Activated CD4-positive, CD25-positive, alpha-beta regulatory T cell treated with anti-CD3 and anti-CD28 coated beads, Interleukin-2, amount 50 U/mL, for 72 hours (primary cell): ENCODE data around the gene PDZD2.
"Not testable (repeated sequence)": the region's sequence is repeated elsewhere in the genome, so short reads cannot be mapped to it uniquely, and the experiment has no call there.

Experiments used
- DNase-seq: peaks from one replicate; pipeline ENCODE4 v3.0.0; 2021

PDZD2 gene

DNA sequence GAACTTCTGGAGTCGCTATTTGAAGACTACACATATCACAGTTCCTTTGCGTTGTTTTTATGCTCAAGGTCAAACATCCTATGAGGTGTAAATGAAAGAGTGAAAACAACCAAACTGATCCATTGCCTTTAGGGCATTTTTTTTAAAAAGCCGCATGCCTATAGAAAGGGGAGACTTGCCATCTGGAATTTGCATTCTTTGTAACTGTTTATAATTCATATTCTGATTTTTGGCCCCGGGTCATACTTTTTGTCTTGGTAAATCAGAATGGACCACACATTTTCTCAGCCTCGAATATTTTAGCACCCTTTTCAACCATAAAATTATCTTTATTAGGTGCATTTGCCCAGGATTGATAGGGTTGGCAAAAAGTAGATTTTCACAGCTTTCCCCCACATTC is 347.2 kb downstream of the PDZD2 start:
- no peak for DNase-seq

- no peak for DNase-seq
Observed at GRCh38 chr5:31987985-31988710, 349.2 kb downstream of the PDZD2 start.

GRCh38 chr5:31990081-31990650 is 351.2 kb downstream of the PDZD2 start:
- no peak for DNase-seq

DNA sequence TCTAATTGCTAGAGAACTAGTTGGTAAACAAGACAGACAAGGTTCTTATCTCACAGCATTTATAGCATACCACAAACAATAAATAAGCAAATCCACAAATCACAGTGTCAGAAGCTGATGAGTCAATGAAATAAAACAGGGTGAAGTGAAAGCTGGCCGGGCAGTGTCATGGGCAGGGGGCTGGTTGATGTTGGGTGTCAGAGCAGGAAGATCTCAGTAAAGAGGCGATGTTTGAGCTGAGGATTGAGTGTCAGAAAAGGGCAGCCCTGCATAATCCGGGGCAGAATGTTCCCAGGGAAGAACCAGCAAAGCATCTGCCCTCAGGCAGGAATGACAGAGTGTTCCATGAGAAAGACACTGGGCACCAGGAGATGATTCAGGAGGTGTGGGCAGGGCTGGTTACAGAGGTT is 351.8 kb downstream of the PDZD2 start:
- no peak for DNase-seq

- no peak for DNase-seq
Observed at GRCh38 chr5:31992377-31992776, 353.4 kb downstream of the PDZD2 start.

DNA sequence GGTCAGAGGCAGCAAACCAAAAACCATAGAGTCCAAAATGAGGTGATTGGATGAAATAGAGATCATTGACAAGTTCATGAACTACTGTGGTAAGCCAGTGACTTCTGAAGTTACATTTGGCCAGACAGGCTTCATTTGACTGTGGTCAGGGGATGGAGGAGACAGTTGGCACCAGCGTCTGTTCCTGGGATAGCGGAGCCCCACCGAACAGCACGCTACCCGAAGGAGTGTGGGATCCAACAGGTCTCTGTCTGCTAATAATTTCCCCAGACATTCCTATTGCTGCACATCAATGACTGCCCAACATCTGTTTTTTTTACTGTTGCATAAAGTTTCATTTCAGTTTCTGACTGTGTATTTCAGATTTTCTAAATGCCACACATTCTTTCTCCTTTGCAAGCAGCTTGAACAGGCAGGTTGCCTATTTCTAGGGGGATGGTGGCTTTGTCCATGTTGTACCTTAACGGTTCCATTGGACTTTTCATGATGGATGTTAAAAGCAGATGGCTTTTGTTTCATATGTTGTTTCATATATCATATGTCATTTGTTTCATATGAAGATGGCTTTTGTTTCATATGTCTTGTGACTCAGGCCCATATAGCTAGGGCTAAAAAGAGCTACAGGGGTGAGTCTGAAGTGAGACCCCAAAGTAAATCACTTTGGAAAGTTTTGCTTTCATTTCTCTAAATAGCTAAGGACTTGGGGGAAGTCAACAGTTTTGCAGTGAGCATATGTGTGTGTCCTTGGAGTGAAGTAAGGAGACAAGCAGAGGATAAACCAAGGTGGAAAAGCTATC is 354.4 kb downstream of the PDZD2 start:
- no peak for DNase-seq

DNA sequence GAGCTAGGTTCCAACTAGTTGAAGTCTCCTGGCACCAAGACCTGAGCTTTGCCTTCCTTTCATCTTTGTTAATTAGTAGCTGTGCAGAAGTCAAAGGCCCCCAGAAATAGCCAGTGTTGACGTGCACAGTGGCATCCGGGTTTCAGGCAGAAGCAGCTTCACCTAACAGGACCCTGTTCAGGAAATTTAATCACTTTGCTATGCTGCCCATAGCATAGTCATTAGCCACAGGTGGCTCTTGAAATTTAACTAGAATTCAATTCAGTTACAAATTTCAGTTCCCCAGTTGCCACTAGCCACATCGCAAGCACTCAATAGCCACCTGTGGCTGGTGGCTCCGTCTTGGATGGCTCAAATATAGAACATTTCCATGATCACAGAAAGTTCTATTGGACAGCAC is 356.1 kb downstream of the PDZD2 start:
- no peak for DNase-seq

DNA sequence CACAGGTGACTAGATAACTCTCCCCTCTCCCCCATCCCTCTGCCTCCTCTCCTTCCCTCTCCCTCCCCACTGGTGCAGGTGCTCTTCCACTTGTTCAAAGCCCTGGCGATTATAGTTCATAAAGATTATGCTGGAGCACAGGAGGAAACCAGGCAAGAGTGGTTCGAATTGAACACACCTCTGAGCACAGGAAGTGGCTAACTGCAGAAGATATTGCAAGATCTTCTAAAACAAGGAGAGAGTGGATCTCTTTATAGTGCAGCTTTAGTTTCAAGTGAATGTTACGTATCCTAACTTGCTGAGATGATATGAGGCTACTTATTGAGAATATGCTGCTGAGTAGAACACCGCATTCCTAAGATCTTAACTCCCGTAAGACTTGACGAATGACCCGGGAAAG is 356.8 kb downstream of the PDZD2 start:
- no peak for DNase-seq

- DNase-seq, result no peak
Observed at GRCh38 chr5:31996909-31997308, 358.0 kb downstream of the PDZD2 start.

GRCh38 chr5:31999470-31999869 is 360.5 kb downstream of the PDZD2 start:
- no peak for DNase-seq

DNA sequence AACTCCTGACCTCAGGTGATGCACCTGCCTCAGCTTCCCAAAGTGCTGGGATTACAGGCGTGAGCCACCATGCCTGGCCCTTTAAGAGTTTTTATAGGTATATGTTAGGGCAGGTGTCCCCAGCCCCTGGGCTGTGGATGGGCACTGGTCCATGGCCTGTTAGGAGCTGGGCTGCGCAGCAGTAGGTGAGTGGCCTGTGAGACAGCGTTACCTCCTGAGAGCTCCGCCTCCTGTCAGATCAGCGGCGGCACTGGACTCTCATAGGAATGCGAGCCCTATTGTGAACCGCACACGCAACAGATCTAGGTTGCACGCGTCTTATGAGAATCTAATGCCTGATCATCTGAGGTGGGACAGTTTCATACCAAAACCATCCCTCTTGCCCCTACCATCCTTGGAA is 361.8 kb downstream of the PDZD2 start:
- DNase-seq, result no peak

DNA sequence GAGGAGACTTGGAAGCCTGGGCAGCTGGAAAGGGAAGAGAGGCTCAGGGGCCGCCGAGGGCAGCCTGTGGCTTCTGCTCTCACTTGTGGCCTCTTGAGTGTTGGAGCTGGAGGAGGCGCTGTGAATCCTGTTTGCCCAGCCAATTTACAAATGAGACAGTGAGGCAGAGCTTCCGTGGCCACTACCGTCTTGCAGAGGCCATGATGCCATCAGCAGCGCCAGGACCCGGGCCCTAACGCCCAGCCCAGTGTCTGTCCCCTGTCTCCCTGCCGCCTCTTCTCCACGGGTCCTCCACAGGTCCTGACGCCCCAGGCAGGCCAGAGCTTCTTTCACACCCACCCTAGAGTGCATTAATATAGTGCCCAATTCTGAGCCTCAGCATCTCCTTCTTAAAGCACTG is 362.4 kb downstream of the PDZD2 start:
- DNase-seq, result no peak

GRCh38 chr5:32001707-32002106 is 362.8 kb downstream of the PDZD2 start:
- no peak for DNase-seq

DNA sequence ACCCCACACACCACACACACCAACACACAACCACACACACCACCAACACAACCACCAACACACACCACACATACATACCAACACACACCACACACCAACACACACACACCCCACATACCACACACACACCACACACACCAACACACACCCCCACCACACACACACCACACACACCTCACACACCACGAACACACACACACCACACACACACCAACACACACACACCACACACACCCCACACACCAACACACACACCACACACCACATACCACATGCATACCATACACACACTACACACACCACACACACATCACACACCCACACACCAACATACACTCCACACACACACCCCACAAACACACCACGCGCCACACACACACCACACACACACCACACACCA is 363.8 kb downstream of the PDZD2 start:
- no peak for DNase-seq

DNA sequence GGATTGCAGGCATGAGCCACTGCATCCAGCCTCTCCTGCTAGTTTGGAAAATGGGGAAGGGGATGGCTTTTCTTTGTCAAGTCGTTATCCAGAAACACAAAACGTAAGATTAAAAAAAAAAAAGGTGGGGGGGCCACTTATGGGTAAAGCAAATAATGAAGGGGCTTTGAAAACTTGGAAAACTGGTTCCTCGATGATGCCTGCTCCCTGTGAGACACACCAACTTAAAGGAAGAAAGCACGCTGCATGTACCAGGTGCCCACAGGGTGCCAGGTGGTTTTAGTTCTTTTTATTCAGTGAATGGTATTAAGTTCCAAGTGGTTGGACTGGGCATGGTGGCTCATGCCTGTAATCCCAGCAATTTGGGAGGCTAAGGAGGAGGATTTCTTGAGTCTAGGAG is 365.1 kb downstream of the PDZD2 start:
- DNase-seq, result no peak

GRCh38 chr5:32004404-32004803 is 365.5 kb downstream of the PDZD2 start:
- DNase-seq, result no peak

- DNase-seq, result no peak
Observed at GRCh38 chr5:32008746-32009145, 369.8 kb downstream of the PDZD2 start.

DNA sequence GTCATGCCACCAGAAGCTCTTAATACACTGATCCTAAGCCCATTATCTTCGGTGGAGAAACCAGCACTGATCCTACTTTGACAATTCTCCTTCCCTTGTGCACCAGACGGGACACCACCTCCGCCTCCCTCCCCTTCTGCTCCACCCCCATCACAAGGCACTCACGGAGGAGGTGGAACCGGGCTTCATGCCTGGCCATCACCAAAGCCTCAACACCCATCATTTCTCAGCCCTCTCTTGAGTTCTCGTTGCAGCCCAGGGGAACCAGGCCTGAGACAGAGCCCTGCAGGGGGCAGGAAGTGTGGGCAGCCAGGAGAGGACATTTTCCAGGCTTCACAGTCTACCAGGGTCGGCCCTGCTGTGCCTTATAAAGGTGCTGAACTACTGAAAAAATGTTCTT is 374.7 kb downstream of the PDZD2 start:
- DNase-seq, result no peak

- no peak for DNase-seq
Observed at GRCh38 chr5:32014096-32014745, 375.3 kb downstream of the PDZD2 start.

DNA sequence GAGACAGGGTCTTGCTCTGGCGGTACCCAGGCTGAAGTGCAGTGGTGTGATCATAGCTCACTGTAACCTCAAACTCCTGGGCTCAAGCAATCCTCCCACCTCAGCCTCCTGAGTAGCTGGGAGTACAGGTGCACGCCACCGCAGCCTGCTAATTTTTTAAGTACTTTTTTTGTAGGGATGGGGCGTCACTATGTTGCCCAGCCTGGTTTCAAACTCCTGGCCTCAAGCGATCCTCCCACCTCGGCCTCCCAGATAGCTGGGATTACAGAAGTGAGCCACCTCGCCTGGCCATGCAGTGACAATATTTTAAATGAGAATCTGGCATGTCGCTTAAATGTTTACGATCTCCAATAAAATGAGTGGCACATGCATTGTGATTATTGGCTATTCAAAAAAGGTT is 376.3 kb downstream of the PDZD2 start:
- not testable (repeated sequence) for DNase-seq

- DNase-seq, result no peak
Observed at GRCh38 chr5:32017692-32018367, 378.9 kb downstream of the PDZD2 start.

- DNase-seq, result no peak
Observed at GRCh38 chr5:32018476-32019436, 379.8 kb downstream of the PDZD2 start.
